T-cell (primary cell): ENCODE results near the gene TBL2. TPM values are rescaled to one million over a fixed set of nuclear protein-coding genes. Genes with fewer than 3 reads are reported as not detected.
"Not testable (repeated sequence)": the region's sequence is repeated elsewhere in the genome, so short reads cannot be mapped to it uniquely, and the experiment has no call there.

Source experiments
- ATAC-seq, 4 experiments: fragments of 200-7000 bp in 3 of 4; fragments of 150-1000 bp in 1 of 4; cut with Tn5 transposase; replicated peaks in 1 of 4; 1 replicate in 3 of 4; 2 replicates in 1 of 4; pipeline ENCODE4 v1.10.0; 2021; ENCODE audit warnings: moderate library complexity in 3 of 4, mild to moderate bottlenecking in 2 of 4, moderate number of reproducible peaks in 1 of 4
- CTCF ChIA-PET, 2 donors: fragments of 300-600 bp; sonication (Branson Sonifier 250); formaldehyde crosslinking; loops; one replicate each; lab custom pipeline; 2022; ENCODE audit warnings: antibody characterized with exemption in 2 of 2; lab: Charles Lee
- POLR2A ChIA-PET, 2 donors: fragments of 300-600 bp; sonication (Branson Sonifier 250); formaldehyde crosslinking; loops; one replicate each; lab custom pipeline; 2022; ENCODE audit warnings: antibody characterized with exemption in 2 of 2; lab: Charles Lee
- DNase-seq, 35 experiments: peaks; one replicate each; pipeline versions ENCODE4 v3.0.0 to v3.0.0-alpha.2; 2013 to 2023
- H3K27ac ChIP-seq: one replicate; pipeline ENCODE4 v1.5.1; 2013; ENCODE audit warnings: low read length
- H3K27me3 ChIP-seq, 2 experiments: replicated peaks in 1 of 2; 1 replicate in 1 of 2; 2 replicates in 1 of 2; pipeline versions ENCODE4 v1.6.1 to v1.7.0; 2013; ENCODE audit warnings: low read length in 1 of 2, mixed read lengths in 1 of 2; ENCODE audit not compliant: control insufficient read depth in 2 of 2, insufficient read depth in 2 of 2; ENCODE audit errors: extremely low read depth in 1 of 2
- H3K36me3 ChIP-seq, 2 donors: 1 replicate in 1 of 2; 2 replicates in 1 of 2; pipeline versions ENCODE4 v1.6.1 to v1.7.0; 2013; ENCODE audit warnings: low read length in 1 of 2; ENCODE audit not compliant: control insufficient read depth in 2 of 2, insufficient read depth in 1 of 2; ENCODE audit errors: extremely low read depth in 1 of 2
- H3K4me1 ChIP-seq, 2 experiments: 1 replicate in 1 of 2; 2 replicates in 1 of 2; pipeline versions ENCODE4 v1.6.1 to v1.7.0; 2013; ENCODE audit warnings: low read length in 2 of 2, mixed read lengths in 1 of 2; ENCODE audit not compliant: insufficient read depth in 2 of 2, control insufficient read depth in 1 of 2; ENCODE audit errors: extremely low read depth in 1 of 2
- H3K4me3 ChIP-seq, 2 donors: 1 replicate in 1 of 2; 2 replicates in 1 of 2; pipeline versions ENCODE4 v1.5.1 to v1.7.0; 2013; ENCODE audit warnings: mild to moderate bottlenecking in 2 of 2, low read length in 1 of 2, moderate library complexity in 1 of 2; ENCODE audit not compliant: control insufficient read depth in 1 of 2; ENCODE audit errors: extremely low read depth in 1 of 2
- H3K9me3 ChIP-seq: 2 replicates; pipeline ENCODE4 v1.7.0; 2013
- H3K27ac Mint-ChIP-seq, 2 donors: one replicate each; pipeline ENCODE4 v1.8.0; 2020 to 2021; ENCODE audit warnings: mild to moderate bottlenecking in 2 of 2, mixed read lengths in 2 of 2
- H3K27me3 Mint-ChIP-seq, 2 donors: one replicate each; pipeline ENCODE4 v1.8.0; 2021 to 2022; ENCODE audit warnings: mixed read lengths in 2 of 2
- H3K36me3 Mint-ChIP-seq: one replicate; pipeline ENCODE4 v1.8.0; 2021; ENCODE audit warnings: mixed read lengths
- H3K4me1 Mint-ChIP-seq, 3 donors: one replicate each; pipeline ENCODE4 v1.8.0; 2020 to 2022; ENCODE audit warnings: mixed read lengths in 3 of 3, mild to moderate bottlenecking in 1 of 3
- H3K4me3 Mint-ChIP-seq, 3 donors: one replicate each; pipeline ENCODE4 v1.8.0; 2020 to 2022; ENCODE audit warnings: mild to moderate bottlenecking in 3 of 3, mixed read lengths in 3 of 3, moderate library complexity in 3 of 3
- H3K9me3 Mint-ChIP-seq, 3 donors: one replicate each; pipeline ENCODE4 v1.8.0; 2020 to 2022; ENCODE audit warnings: mixed read lengths in 3 of 3
- WGBS: methylation state at CpG from one replicate; pipeline ENCODE4 v1.1.5; 2013; ENCODE audit warnings: missing lambda C conversion rate; ENCODE audit not compliant: insufficient coverage; 5-methylcytosine and 5-hydroxymethylcytosine counted together
- total RNA-seq, 35 experiments: library from RNA in 6 of 35; stranded (reverse) in 6 of 35; fragments of 120-200 nt in 1 of 35; gene quantifications; one replicate each; pipeline versions ENCODE4 v1.2.1 to v1.2.4 and lab custom pipeline; 2013 to 2026

Gene TBL2
- total RNA-seq, 5 donors from 2014 or later (not counting 1 experiment from before 2014, with no cell fraction given): 14.8 to 38.5 (median 31.6) TPM

GRCh38 chr7:73538510-73538909 lies 39.9 kb downstream of the TBL2 start:
- DNase-seq, H3K27ac Mint-ChIP-seq, ATAC-seq, POLR2A ChIA-PET, H3K9me3 ChIP-seq, H3K27me3 ChIP-seq, H3K9me3 Mint-ChIP-seq, H3K4me3 Mint-ChIP-seq, H3K27ac ChIP-seq, H3K27me3 Mint-ChIP-seq, H3K4me1 Mint-ChIP-seq, H3K4me1 ChIP-seq, H3K4me3 ChIP-seq: not testable (repeated sequence)
- peaks cover 21 to 76% of the 10 kb centered on the region in 2 donors for H3K36me3 ChIP-seq
- H3K36me3 Mint-ChIP-seq: peaks cover 51% of the 10 kb centered on the region
- CTCF ChIA-PET: interaction anchor here (0.5 to 0.6 kb wide), 2 partner anchors 191 to 322 kb away, joined by 5 to 9 read pairs; no protein-coding TSS in a partner anchor
- WGBS: no CpG with 5 or more reads among the region's 2 CpGs

- Histone ChIP-seq H3K27ac (no peak overlapping the region), H3K4me1 (no peaks in the 10 kb centered on the region), H3K27me3 (no peaks in the 10 kb centered on the region), H3K4me3 (no peak overlapping the region), H3K36me3 (peaks cover 15 to 63% of the 10 kb centered on the region in 2 donors), H3K9me3 (no peaks in the 10 kb centered on the region)
- Mint-ChIP-seq H3K4me3 (no peak overlapping the region), H3K4me1 (no peaks in the 10 kb centered on the region), H3K27ac (no peak overlapping the region), H3K36me3 (peaks cover 41% of the 10 kb centered on the region), H3K27me3 (no peaks in the 10 kb centered on the region), H3K9me3 (no peaks in the 10 kb centered on the region)
- POLR2A ChIA-PET: no interaction called here
- CTCF ChIA-PET: no interaction called here
- ATAC-seq (no peak), DNase-seq (no peak)
- WGBS: 96% methylated on average over 15 of the region's 16 CpGs
Measured at GRCh38 chr7:73537051-73537450, 41.3 kb downstream of the TBL2 start.

- peaks cover 36% of the 10 kb centered on the region for H3K36me3 Mint-ChIP-seq
- ChIA-PET POLR2A (interaction anchor here in 1 of 2 donors (0.7 kb wide), 1 partner anchor 234 kb away, joined by 3 read pairs; no protein-coding TSS in a partner anchor), CTCF (interaction anchor here in 1 of 2 donors (0.7 kb wide), 1 partner anchor 71 kb away, joined by 3 read pairs; no protein-coding TSS in a partner anchor)
- Histone ChIP-seq H3K27ac (no peak overlapping the region), H3K4me3 (no peak overlapping the region), H3K36me3 (peaks cover 10 to 57% of the 10 kb centered on the region in 2 donors), H3K9me3 (no peaks in the 10 kb centered on the region), H3K4me1 (no peaks in the 10 kb centered on the region), H3K27me3 (no peaks in the 10 kb centered on the region)
- ATAC-seq (no peak), DNase-seq (no peak)
- no peaks in the 10 kb centered on the region for H3K9me3 Mint-ChIP-seq
- no peak overlapping the region for H3K4me3 Mint-ChIP-seq
- H3K27me3 Mint-ChIP-seq: no peaks in the 10 kb centered on the region
- WGBS: 83% methylated on average over 1 of the region's 5 CpGs
- H3K27ac Mint-ChIP-seq: no peak overlapping the region
- no peaks in the 10 kb centered on the region for H3K4me1 Mint-ChIP-seq
Measured at GRCh38 chr7:73536479-73536878, 41.9 kb downstream of the TBL2 start.

GRCh38 chr7:73535918-73536317 lies 42.5 kb downstream of the TBL2 start:
- not testable (repeated sequence) for H3K27me3 ChIP-seq, H3K9me3 ChIP-seq, H3K4me1 ChIP-seq, H3K9me3 Mint-ChIP-seq, H3K4me1 Mint-ChIP-seq, H3K27ac Mint-ChIP-seq, ATAC-seq, DNase-seq, H3K4me3 ChIP-seq, H3K27ac ChIP-seq, H3K27me3 Mint-ChIP-seq, H3K4me3 Mint-ChIP-seq
- ChIA-PET POLR2A (interaction anchor here (0.6 to 0.7 kb wide), 2 partner anchors 9 to 235 kb away, joined by 3 to 9 read pairs; no protein-coding TSS in a partner anchor), CTCF (interaction anchor here in 1 of 2 donors (0.7 kb wide), 1 partner anchor 71 kb away, joined by 3 read pairs; no protein-coding TSS in a partner anchor)
- WGBS: 97% methylated on average over 4 of the region's 7 CpGs
- peaks cover 33% of the 10 kb centered on the region for H3K36me3 Mint-ChIP-seq
- peaks cover 10 to 52% of the 10 kb centered on the region in 2 donors for H3K36me3 ChIP-seq

- Histone ChIP-seq H3K36me3 (peaks cover 7 to 37% of the 10 kb centered on the region in 2 donors), H3K9me3 (no peaks in the 10 kb centered on the region), H3K4me1 (no peaks in the 10 kb centered on the region), H3K27me3 (no peaks in the 10 kb centered on the region), H3K4me3 (no peak overlapping the region), H3K27ac (no peak overlapping the region)
- no peak overlapping the region for H3K27ac Mint-ChIP-seq
- ATAC-seq: no peak
- no peak overlapping the region for H3K4me3 Mint-ChIP-seq
- WGBS: 98% methylated on average over 8 of the region's 9 CpGs
- no peaks in the 10 kb centered on the region for H3K27me3 Mint-ChIP-seq
- peaks cover 26% of the 10 kb centered on the region for H3K36me3 Mint-ChIP-seq
- H3K9me3 Mint-ChIP-seq: no peaks in the 10 kb centered on the region
- CTCF ChIA-PET: no interaction called here
- no peak for DNase-seq
- POLR2A ChIA-PET: no interaction called here
- H3K4me1 Mint-ChIP-seq: no peaks in the 10 kb centered on the region
Measured at GRCh38 chr7:73533742-73534141, 44.6 kb downstream of the TBL2 start.

- peaks cover 8 to 15% (median 10%) of the 10 kb centered on the region in 3 donors for H3K4me1 Mint-ChIP-seq
- H3K27me3 ChIP-seq: no peaks in the 10 kb centered on the region
- H3K27ac ChIP-seq: no peak overlapping the region
- H3K36me3 Mint-ChIP-seq: peaks cover 16% of the 10 kb centered on the region
- H3K4me1 ChIP-seq: peaks cover 4 to 11% of the 10 kb centered on the region in 2 experiments
- H3K4me3 ChIP-seq: no peak overlapping the region
- H3K36me3 ChIP-seq: peaks cover 2 to 23% of the 10 kb centered on the region in 2 donors
- no peaks in the 10 kb centered on the region for H3K9me3 Mint-ChIP-seq
- H3K4me3 Mint-ChIP-seq: no peak overlapping the region
- no peak for ATAC-seq
- ChIA-PET CTCF (no interaction called here), POLR2A (no interaction called here)
- peak overlapping the region in 1 of 2 donors; percentile 18 for H3K27ac Mint-ChIP-seq
- H3K9me3 ChIP-seq: no peaks in the 10 kb centered on the region
- no peaks in the 10 kb centered on the region for H3K27me3 Mint-ChIP-seq
- no peak for DNase-seq
- 97% methylated on average over 4 of the region's 6 CpGs for WGBS
Measured at GRCh38 chr7:73532224-73532623, 46.2 kb downstream of the TBL2 start.
